Activated B cell treated with CpG ODN at 0.5 μM for 24 hours (primary cell): ENCODE measurements around the gene RABIF. TPM values are rescaled to one million over a fixed set of nuclear protein-coding genes. Genes with fewer than 3 reads are reported as not detected.

ENCODE experiments used
- ATAC-seq: fragments of 200-7000 bp; cut with Tn5 transposase; one replicate; pipeline ENCODE4 v1.10.0; 2021; ENCODE audit warnings: low read depth, mild to moderate bottlenecking, moderate library complexity
- CTCF ChIA-PET: fragments of 350-600 bp; sonication (Branson Sonifier 250); formaldehyde crosslinking; loops from one replicate; lab custom pipeline; 2021; ENCODE audit warnings: antibody characterized with exemption; lab: Charles Lee
- POLR2A ChIA-PET: fragments of 350-600 bp; sonication (Branson Sonifier 250); formaldehyde crosslinking; loops from one replicate; lab custom pipeline; 2021; ENCODE audit warnings: antibody characterized with exemption; lab: Charles Lee
- DNase-seq: peaks from one replicate; pipeline ENCODE4 v3.0.0; 2022
- H3K27ac Mint-ChIP-seq: one replicate; pipeline ENCODE4 v1.8.0; 2020; ENCODE audit warnings: mixed read lengths
- H3K27me3 Mint-ChIP-seq: one replicate; pipeline ENCODE4 v1.8.0; 2021; ENCODE audit warnings: mixed read lengths
- H3K36me3 Mint-ChIP-seq: one replicate; pipeline ENCODE4 v1.8.0; 2021; ENCODE audit warnings: low read depth, mixed read lengths
- H3K4me1 Mint-ChIP-seq: one replicate; pipeline ENCODE4 v1.8.0; 2021; ENCODE audit warnings: mixed read lengths
- H3K4me3 Mint-ChIP-seq: one replicate; pipeline ENCODE4 v1.8.0; 2020; ENCODE audit warnings: mild to moderate bottlenecking, mixed read lengths
- H3K9me3 Mint-ChIP-seq: one replicate; pipeline ENCODE4 v1.8.0; 2020; ENCODE audit warnings: mixed read lengths
- intact Hi-C: fragments of 100-400 bp; cut with micrococcal nuclease; formaldehyde crosslinking; loops from one replicate; pipeline ENCODE4 v1.15.1; 2024
- total RNA-seq: library from RNA; stranded (reverse); gene quantifications from 2 replicates; pipeline ENCODE4 v1.2.3, GENCODE V29; 2022
- TF ChIP-seq, protein P1 (sequence below): fragments of 200-600 bp; IDR thresholded peaks from one replicate; pipeline ENCODE4 v1.8.0; 2022; ENCODE audit warnings: antibody characterized with exemption, mild to moderate bottlenecking

The RABIF gene
- total RNA-seq, 1 donor from 2014 or later = 13.2 TPM

- ChIA-PET POLR2A (interaction anchor here (0.9 kb wide), 1 partner anchor 116 kb away, joined by 3 read pairs; the partner anchor contains the start of gene TMEM183A), CTCF (no interaction called here)
- Mint-ChIP-seq H3K4me1 (peaks cover 16% of the 10 kb centered on the region), H3K4me3 (no peak overlapping the region), H3K27ac (no peak overlapping the region), H3K36me3 (peaks cover 46% of the 10 kb centered on the region), H3K27me3 (no peaks in the 10 kb centered on the region), H3K9me3 (no peaks in the 10 kb centered on the region)
- intact Hi-C loops = no loop called here
- no peak for DNase-seq
- ATAC-seq = no peak
- TF ChIP-seq, protein P1, sequence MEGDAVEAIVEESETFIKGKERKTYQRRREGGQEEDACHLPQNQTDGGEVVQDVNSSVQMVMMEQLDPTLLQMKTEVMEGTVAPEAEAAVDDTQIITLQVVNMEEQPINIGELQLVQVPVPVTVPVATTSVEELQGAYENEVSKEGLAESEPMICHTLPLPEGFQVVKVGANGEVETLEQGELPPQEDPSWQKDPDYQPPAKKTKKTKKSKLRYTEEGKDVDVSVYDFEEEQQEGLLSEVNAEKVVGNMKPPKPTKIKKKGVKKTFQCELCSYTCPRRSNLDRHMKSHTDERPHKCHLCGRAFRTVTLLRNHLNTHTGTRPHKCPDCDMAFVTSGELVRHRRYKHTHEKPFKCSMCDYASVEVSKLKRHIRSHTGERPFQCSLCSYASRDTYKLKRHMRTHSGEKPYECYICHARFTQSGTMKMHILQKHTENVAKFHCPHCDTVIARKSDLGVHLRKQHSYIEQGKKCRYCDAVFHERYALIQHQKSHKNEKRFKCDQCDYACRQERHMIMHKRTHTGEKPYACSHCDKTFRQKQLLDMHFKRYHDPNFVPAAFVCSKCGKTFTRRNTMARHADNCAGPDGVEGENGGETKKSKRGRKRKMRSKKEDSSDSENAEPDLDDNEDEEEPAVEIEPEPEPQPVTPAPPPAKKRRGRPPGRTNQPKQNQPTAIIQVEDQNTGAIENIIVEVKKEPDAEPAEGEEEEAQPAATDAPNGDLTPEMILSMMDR = no peak
Observed at GRCh38 chr1:202890392-202890791, 1.4 kb upstream of the RABIF start.

DNA sequence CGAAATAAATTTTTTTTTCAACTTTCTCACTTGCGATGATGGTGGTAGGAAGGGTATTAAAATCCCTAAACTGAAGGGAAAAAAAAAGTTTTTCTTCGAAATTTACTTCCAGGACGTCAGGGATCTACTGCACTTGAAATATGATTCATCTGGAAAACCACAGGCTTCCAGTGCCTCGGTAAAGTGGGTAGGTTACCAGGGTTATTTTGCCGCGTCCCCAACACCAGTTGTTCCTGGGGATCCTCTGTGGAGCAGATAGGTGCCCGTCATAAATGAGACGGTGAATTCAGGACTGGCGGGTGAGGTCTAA, 773 bp downstream of the RABIF start:
- TF ChIP-seq, protein P1 = no peak
- H3K36me3 Mint-ChIP-seq = peaks cover 33% of the 10 kb centered on the region
- POLR2A ChIA-PET = interaction anchor here (1.0 to 1.6 kb wide), 8 partner anchors 9 to 119 kb away, joined by 3 to 14 read pairs (median 7); partner anchors contain the start of genes CYB5R1, KDM5B, PCAT6 and TMEM183A
- CTCF ChIA-PET = interaction anchor here (0.6 to 1.2 kb wide), 2 partner anchors 80 to 111 kb away, joined by 3 to 4 read pairs; no protein-coding TSS in a partner anchor
- no peaks in the 10 kb centered on the region for H3K9me3 Mint-ChIP-seq
- intact Hi-C loops = loop anchor here (1.0 to 2.0 kb wide), 5 partner anchors 71 to 539 kb away; partner anchors contain the start of genes ADIPOR1, CYB5R1, PCAT6 and PPP1R12B
- DNase-seq (no peak), ATAC-seq (no peak)
- peak overlapping the region; percentile 96 for H3K4me3 Mint-ChIP-seq
- H3K27me3 Mint-ChIP-seq = no peaks in the 10 kb centered on the region
- peak overlapping the region; percentile 86 for H3K27ac Mint-ChIP-seq
- peaks cover 16% of the 10 kb centered on the region for H3K4me1 Mint-ChIP-seq

DNA sequence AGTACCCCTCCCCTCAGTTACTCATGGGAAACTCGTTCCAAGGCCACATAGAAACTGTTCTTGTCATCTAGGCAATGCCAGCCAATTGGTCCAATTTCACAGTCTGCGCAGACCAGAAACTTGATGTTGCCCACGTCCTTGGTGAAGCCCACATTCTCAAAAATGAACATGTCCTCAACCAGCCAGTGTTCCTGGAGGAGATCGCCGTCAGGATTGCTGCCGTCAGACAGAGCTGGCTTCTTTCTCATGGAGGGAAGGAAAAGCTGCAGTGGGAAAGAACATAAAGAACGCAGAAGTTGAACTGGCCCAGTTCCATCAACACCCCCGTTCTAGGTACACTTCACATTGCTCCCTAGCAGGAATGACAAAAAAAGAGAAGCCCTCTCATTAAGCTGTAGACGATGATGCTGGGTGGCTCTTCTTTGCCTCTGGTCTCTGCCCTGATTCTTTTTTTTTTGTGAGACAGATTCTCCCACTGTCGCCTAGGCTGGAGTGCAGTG, 7.9 kb downstream of the RABIF start:
- ChIA-PET POLR2A (no interaction called here), CTCF (no interaction called here)
- Mint-ChIP-seq H3K4me1 (no peaks in the 10 kb centered on the region), H3K36me3 (peaks cover 51% of the 10 kb centered on the region), H3K4me3 (no peak overlapping the region), H3K27ac (no peak overlapping the region), H3K27me3 (no peaks in the 10 kb centered on the region), H3K9me3 (no peaks in the 10 kb centered on the region)
- no peak for ATAC-seq
- DNase-seq = no peak
- intact Hi-C loops = no loop called here
- TF ChIP-seq, protein P1 = no peak

GRCh38 chr1:202880062-202880461, 8.9 kb downstream of the RABIF start:
- ChIA-PET POLR2A (interaction anchor here (0.9 kb wide), 1 partner anchor 9 kb away, joined by 6 read pairs; the partner anchor contains the start of gene RABIF), CTCF (no interaction called here)
- H3K4me1 Mint-ChIP-seq = no peaks in the 10 kb centered on the region
- no peak for ATAC-seq
- H3K9me3 Mint-ChIP-seq = no peaks in the 10 kb centered on the region
- no peak overlapping the region for H3K4me3 Mint-ChIP-seq
- DNase-seq = no peak
- no peaks in the 10 kb centered on the region for H3K27me3 Mint-ChIP-seq
- H3K36me3 Mint-ChIP-seq = peaks cover 52% of the 10 kb centered on the region
- intact Hi-C loops = no loop called here
- H3K27ac Mint-ChIP-seq = no peak overlapping the region
- TF ChIP-seq, protein P1 = no peak

DNA sequence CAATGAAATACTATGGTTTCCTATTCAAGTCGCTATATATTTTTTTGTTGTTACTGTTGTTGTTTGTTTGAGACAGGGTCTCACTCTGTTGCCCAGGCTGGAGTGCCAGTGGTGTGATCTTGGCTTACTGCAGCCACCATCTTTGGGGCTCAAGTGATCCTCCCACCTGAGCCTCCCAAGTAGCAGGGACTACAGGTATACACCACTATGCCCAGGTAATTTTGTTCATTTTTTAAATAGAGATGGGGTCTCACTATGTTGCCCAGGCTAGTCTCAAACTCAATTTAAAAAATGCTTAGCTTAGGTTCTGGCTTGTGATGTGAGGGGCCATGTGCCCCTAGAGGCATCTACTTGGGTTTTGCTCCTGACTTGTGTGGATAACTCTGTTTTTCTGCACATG, 9.8 kb downstream of the RABIF start:
- Mint-ChIP-seq H3K4me1 (no peaks in the 10 kb centered on the region), H3K9me3 (no peaks in the 10 kb centered on the region), H3K27ac (no peak overlapping the region), H3K27me3 (no peaks in the 10 kb centered on the region), H3K36me3 (peaks cover 51% of the 10 kb centered on the region), H3K4me3 (no peak overlapping the region)
- no peak for ATAC-seq
- TF ChIP-seq, protein P1 = no peak
- intact Hi-C loops = no loop called here
- ChIA-PET POLR2A (interaction anchor here (0.9 to 1.2 kb wide), 2 partner anchors 8 to 10 kb away, joined by 5 to 6 read pairs; partner anchors contain the start of gene RABIF), CTCF (no interaction called here)
- DNase-seq = no peak
